Lung microvascular endothelial cell (primary cell): ENCODE data around the gene AP3S2. TPM values are rescaled to one million over a fixed set of nuclear protein-coding genes. Genes with fewer than 3 reads are reported as not detected.
A peak's percentile ranks its signal among the peaks of the same experiment; 100 is the strongest.
"Not testable (repeated sequence)": the region's sequence is repeated elsewhere in the genome, so short reads cannot be mapped to it uniquely, and the experiment has no call there.

ENCODE experiments used
- DNase-seq, 2 donors: peaks; one replicate each; pipeline versions ENCODE4 v3.0.0 to v3.0.0-alpha.2; 2010; ENCODE audit warnings: low read depth in 2 of 2
- total RNA-seq: library from RNA; depleted of rRNA; stranded (reverse); fragments of >200 nt; gene quantifications from 2 replicates; pipeline ENCODE4 v1.2.1, GENCODE V29; 2014

The AP3S2 gene
- total RNA-seq, 1 donor from 2014 or later = 30.0 TPM

DNA sequence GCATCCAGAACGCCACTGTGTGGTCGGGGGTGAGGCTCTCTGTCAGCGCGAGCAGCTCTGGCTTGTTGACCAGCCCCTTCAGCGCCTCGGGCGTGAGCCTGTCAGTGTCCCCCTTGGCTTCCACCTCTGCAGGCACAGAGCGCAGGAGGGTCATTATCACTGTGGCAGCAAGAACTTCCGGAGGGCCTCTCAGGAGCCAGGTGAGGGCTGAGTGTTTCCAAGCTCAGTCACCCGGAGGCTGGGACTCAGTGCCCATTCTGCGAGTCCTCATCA is 10.0 kb upstream of the AP3S2 start:
- DNase-seq = no peak

GRCh38 chr15:89903015-89903857 is 9.4 kb upstream of the AP3S2 start:
- no peak for DNase-seq

GRCh38 chr15:89900849-89901248 is 7.1 kb upstream of the AP3S2 start:
- no peak for DNase-seq

- no peak for DNase-seq
Observed at GRCh38 chr15:89899951-89900567, 6.3 kb upstream of the AP3S2 start.

- no peak for DNase-seq
Observed at GRCh38 chr15:89899295-89899945, 5.6 kb upstream of the AP3S2 start.

DNA sequence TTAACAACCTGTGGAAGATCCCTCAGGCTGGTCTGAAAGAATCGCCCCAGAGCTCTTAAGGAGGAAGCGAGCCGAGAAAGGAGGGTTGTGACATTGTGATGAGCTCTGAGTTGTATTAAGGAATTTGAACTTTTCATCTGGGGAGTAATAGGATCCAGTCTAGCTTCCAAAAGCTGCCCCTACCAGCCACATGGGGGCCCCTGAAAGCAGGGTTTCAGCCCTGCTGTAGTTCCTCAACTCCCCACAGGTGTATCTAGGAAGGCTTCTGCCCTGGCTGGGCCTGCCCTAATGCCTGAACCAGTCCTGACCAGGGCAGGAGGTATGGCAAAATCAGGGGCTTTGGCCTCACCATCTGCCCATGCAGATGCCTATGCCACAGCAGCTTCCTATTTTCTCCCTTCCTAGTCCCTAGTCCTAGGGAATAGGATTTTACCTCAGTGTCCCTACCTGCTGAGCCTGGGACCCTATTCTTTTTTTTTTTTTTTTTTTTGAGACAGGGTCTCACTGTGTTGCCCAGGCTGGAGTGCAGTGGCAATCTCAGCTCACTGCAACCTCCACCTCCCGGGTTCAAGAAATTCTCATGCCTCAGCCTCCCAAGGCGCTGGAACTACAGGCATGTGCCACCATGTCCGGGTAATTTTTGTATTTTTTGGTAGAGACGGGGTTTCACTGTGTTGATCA is 5.0 kb upstream of the AP3S2 start:
- DNase-seq = peak; percentile 51 to 63

DNA sequence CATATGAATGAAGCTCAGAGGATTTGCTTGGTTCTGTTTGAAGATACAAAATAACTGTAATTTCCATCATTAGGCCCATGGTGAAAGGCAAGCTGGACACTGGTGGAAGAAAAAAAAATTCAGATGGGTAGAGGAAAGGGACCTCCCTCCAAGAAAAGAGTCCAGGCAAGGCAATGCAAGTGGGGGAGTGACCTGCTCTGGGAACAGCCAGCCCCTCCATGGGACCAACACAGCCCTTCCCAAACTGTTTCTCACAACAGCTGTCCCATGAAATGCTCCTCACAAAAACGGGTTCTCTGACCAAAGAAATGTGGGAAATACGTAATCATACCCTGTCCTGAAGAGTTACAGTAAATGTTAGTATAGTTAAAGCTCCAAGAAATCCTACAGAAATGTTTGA is 4.4 kb upstream of the AP3S2 start:
- DNase-seq = no peak

DNA sequence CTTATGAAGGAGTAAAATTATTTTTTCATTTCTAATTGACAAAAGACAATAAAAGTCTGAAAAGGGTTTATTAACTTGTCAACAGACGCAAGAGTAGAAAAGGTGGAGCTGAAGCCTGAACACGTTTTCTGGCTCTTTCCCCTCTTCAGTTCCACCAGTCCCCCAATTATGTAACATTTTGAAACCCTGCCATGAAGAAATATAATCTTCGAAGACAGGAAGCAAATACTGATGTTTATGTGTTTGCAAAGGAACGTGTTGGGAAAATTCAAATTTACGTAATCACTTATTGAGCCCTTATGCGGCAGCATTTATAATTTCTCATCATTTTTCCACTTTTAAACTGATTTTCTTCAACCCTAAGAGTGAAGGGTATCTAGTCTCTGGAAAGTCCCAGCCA is 767 bp downstream of the AP3S2 start:
- no peak for DNase-seq

DNA sequence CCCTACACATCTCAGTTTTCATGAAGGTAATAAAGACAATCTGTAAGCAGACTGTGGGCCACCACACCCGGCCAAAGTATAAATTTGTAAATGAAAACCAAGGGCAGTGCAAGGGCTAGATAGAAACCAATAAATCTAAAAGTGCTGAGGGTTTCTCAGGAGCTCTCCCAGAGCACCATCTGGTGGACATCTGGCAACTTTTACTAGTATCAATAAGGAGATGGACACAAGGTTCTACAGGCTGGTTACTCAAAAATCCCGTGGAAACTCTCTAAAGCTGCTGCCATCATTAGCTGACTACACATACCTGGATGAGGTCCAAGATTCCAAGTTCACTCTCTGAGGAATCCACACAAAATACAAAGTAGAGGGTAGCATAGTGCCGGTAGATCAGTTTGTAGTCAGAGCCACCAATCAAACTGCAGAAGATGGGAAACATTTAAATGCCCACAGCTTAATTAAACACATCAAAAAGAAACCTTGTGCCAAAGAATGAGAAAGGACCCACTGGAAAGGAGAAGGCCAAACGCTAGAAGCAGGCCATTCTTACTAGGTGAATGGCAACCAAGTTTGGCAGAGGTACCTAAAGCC is 5.5 kb downstream of the AP3S2 start:
- peak; percentile 66 to 70 for DNase-seq

DNA sequence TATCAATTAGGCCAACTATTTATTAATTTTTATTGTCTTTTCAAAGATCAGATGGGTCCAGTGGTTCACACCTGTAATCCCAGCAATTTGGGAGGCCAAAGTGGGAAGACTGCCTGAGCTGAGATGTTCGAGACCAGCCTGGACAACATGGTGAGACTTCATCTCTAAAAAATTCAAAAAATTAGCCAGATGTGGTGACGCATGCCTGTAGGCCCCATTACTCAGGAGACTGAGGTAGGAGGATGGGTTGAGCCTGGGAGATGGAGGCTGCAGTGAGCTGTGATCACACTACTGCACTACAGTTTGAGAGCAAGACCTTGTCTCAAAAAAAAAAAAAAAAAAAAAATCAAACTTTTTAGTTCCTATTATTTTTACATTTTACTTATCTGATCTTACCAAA is 8.2 kb downstream of the AP3S2 start:
- no peak for DNase-seq

GRCh38 chr15:89885179-89885578 is 8.6 kb downstream of the AP3S2 start:
- DNase-seq = not testable (repeated sequence)

DNA sequence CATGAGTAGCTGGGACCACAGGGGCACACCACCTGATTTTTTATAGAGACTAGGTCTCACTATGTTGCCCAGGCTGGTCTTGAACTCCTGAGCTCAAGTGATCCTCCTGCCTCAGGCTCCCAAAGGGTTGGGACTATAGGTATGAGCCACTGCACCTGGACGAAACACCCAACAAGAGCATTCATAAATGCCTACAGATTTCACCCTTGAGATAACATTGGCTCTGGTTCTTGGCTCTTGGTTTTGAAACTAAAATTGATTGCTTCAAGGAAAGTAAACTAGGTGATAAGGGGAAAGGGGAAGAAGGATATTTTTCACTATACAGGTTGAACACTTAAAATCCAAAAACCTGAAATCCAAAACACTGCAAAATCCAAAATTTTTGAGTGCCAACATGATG is 10.3 kb downstream of the AP3S2 start:
- no peak for DNase-seq

GRCh38 chr15:89880727-89881126 is 13.1 kb downstream of the AP3S2 start:
- peak in 1 of 2 donors; percentile 20 for DNase-seq

- DNase-seq = no peak
Observed at GRCh38 chr15:89878323-89878722, 15.5 kb downstream of the AP3S2 start.

DNA sequence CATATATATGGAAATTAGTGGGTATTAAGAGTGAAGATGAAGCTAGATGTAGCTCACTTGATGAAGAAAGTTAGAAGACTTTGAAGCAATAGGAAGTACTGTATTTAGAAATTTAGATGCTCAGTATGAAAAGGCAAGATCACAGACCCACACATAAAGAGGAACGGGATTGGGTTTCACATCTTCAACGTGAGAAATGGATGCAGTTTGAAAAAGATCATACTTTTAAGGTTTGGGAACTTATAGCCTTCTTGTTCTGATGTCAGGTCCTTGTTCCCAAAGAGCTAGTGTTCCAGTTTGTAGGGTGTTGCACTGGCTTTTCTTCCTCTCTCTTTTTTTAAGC is 16.7 kb downstream of the AP3S2 start:
- DNase-seq = no peak

DNA sequence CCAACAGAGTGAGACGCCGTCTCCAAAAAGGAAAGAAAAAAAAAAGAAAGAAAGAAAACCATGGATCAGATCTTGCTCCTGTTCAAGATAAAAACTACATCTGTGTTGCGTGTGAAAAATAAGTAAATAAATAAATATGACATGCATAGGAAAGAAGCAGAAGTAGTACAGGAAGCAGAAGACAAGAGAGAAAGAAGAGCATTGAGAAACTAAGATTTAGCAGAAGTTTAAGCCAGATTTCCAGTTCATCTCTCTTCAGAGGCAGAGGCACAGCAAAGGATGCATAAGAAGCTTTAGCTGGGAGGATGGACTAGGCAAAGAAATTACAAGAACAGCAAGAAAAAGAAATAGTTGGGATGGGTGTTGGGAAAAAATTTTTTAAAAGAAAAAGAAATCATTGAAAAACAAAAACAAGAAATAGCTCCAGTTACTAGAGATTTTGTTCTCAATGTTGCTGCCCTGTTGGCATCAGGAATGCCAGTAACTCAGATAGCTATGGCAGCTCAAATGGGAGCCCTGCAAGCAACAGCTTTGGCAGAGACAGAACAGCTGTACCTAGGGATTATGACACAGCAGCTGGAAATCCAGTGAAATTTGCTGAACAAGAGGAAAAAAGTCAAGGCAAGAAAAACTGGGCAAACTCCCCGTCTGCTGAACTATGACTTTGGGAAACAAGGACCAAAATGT is 17.3 kb downstream of the AP3S2 start:
- no peak for DNase-seq

DNA sequence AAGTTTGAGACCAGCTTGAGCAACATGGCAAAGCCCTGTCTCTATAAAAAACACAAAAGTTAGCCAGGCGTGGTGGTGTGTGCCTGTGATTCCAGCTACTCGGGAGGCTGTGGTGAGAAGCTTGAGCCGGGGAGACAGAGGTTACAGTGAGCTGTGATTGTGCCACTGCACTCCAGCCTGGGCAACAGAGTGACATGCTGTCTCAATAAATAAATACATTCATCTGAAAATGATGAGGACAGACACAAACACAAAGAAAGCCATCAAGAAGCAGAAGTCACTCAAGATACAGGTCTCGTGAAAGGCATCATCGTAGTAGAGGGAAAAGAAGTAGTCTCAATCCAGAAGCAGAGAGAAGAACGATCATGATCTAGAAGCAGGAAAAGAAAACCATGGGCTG is 18.1 kb downstream of the AP3S2 start:
- DNase-seq = no peak

DNA sequence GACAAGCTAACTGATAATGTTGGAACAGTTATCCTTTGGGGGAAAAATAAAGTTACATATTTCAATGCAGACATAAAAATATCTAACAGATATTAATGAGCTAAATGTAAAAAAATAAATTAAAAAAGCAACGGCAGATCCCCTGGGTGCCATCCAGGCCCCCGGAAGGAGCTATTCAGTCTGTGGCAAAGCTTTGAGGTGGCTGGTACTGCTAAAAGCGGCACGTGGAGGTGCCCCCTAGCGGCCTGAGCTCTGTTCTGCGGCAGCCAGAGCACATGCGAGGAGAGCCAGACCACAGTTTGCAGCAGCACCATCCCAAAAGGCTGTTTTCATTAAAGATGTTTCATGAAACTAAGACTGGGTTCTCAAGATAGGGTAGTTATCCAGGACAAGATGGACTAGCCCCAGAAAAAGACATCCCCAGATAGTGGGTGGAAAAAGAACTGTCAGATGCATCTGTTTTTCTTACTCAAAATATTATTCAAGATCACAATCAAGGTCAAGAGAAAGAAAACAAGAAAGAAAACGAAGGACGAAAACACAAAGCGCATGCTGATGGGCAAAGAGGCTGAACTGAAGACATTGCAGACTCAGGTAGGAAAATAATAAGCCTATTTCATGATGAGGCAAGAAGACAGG is 18.7 kb downstream of the AP3S2 start:
- peak; percentile 73 to 82 for DNase-seq

DNA sequence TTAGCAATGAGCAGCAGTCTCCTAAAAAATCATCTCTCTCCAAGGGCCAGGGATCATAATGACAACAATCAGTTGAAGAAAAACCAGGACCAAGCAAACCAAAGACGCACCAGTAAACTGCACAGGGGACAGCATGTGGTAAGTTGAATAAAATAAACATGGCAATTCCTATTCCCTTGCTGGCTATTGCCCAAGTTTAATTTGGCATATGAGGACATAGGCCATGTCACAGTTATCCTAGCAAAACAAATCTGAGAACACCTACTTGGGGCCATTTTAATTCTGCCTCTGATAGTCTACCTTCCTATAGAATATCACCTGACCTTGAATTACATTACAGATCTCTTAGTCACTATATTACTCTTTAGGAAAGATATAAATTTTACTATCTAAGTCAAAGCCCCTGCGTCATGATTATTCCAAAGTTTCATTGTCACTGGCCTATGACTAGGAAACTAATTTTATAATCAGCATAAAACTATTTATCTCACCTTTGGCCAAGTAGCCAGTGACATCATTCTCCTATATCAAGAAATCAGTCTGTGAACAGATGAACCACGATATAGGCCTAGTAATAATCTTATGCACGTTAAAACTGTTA is 23.0 kb downstream of the AP3S2 start:
- DNase-seq = no peak

DNA sequence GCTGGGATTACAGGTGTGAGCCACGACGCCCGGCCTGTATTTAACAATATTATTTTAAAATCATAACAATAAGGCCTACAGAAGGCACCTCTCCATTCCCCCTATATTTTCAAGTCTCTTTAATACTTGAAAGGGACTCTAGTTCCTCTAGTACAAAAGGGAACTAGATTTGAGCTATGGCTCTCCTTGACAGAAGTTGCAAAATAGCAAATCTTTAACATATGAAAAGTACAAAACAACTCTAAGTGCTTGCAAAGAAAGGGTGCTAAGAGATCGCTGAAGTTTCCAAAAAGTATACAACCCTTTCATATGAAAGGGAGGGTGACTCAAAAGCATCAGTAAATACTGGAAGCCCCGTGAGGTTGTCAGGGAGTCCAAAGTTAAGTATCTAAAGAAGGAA is 23.8 kb downstream of the AP3S2 start:
- no peak for DNase-seq

DNA sequence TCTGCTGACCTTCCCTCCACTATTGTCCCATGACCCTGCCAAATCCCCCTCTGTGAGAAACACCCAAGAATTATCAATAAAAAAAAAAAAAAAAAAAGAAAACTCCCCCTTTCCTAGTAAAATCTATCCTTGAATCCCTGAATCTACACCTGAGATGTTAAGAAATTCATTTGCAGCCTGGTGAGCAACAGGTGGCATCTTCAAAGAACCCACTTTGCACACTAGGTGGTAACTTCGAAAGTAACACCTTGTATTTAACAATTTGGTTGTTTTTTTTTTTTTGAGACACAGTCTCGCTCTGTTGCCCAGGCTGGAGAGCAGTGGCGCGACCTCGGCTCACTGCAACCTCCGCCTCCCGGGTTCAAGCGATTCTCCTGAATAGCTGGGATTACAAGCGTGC is 24.3 kb downstream of the AP3S2 start:
- not testable (repeated sequence) for DNase-seq
